Sigmoid colon (tissue), 3 donors: Measurements from ENCODE around the gene MED31.

ENCODE experiments used
- CTCF ChIP-seq, 4 experiments: fragments of 450-650 bp in 3 of 4; fragments of 200-600 bp in 1 of 4; IDR thresholded peaks; one replicate each; pipeline ENCODE4 v1.5.1; 2016 to 2019; ENCODE audit warnings: antibody characterized with exemption in 4 of 4, mild to moderate bottlenecking in 3 of 4, moderate library complexity in 2 of 4
- POLR2A ChIP-seq, 2 donors: fragments of 450-650 bp; IDR thresholded peaks; one replicate each; pipeline ENCODE4 v1.6.1; 2016; ENCODE audit warnings: antibody characterized with exemption in 2 of 2, mild to moderate bottlenecking in 2 of 2, moderate library complexity in 2 of 2

DNA sequence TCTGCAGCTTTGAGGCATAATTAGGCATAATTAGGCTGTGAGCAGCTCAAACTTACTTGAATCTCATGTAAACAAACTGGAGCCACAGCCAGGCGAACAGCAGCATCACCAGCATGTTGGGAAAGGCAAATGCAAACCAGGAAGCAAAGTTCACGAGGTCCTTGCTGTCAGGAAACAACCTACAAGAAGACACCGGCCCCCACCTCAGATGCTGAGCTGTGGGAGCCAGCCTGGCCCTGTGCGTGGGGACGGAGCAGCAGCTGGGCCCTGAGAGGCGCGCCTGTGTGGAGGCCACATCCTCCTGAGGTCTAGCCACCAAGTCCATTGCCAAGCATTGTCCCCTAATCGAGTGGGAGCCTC lies 49.5 kb upstream of the MED31 start:
- TF ChIP-seq CTCF (IDR thresholded peaks at IDR 0.05) = no peak
- no peak for TF ChIP-seq POLR2A (IDR thresholded peaks at IDR 0.05)
